HG02884 (cell line): Measurements from ENCODE around the gene FBH1.
A peak's percentile ranks its signal among the peaks of the same experiment; 100 is the strongest.
"Not testable (repeated sequence)": the region's sequence is repeated elsewhere in the genome, so short reads cannot be mapped to it uniquely, and the experiment has no call there.

ENCODE experiments used
- ATAC-seq: cut with Tn5 transposase; IDR thresholded peaks from one replicate; pipeline ENCODE4 v1.9.1; 2021; ENCODE audit warnings: mild to moderate bottlenecking, moderate library complexity; ENCODE audit not compliant: unreplicated experiment

Gene FBH1

GRCh38 chr10:5902511-5903274 is 12.7 kb downstream of the FBH1 start:
- ATAC-seq, result no peak

- ATAC-seq, result no peak
Observed at GRCh38 chr10:5903563-5903962, 13.5 kb downstream of the FBH1 start.

- peak; percentile 96 for ATAC-seq
Observed at GRCh38 chr10:5904227-5904626, 14.2 kb downstream of the FBH1 start.

GRCh38 chr10:5905854-5906507 is 15.9 kb downstream of the FBH1 start:
- ATAC-seq, result no peak

GRCh38 chr10:5906651-5907050 is 16.6 kb downstream of the FBH1 start:
- no peak for ATAC-seq

GRCh38 chr10:5908676-5909075 is 18.6 kb downstream of the FBH1 start:
- ATAC-seq, result not testable (repeated sequence)

GRCh38 chr10:5910323-5911100 is 20.5 kb downstream of the FBH1 start:
- no peak for ATAC-seq

GRCh38 chr10:5911670-5912069 is 21.6 kb downstream of the FBH1 start:
- no peak for ATAC-seq

- ATAC-seq, result no peak
Observed at GRCh38 chr10:5913736-5914135, 23.7 kb downstream of the FBH1 start.

GRCh38 chr10:5915451-5915850 is 25.4 kb downstream of the FBH1 start:
- ATAC-seq, result no peak

- no peak for ATAC-seq
Observed at GRCh38 chr10:5917305-5917704, 27.3 kb downstream of the FBH1 start.

GRCh38 chr10:5918763-5919162 is 28.7 kb downstream of the FBH1 start:
- no peak for ATAC-seq

GRCh38 chr10:5919568-5919967 is 29.5 kb downstream of the FBH1 start:
- ATAC-seq, result no peak

GRCh38 chr10:5921746-5922145 is 31.7 kb downstream of the FBH1 start:
- no peak for ATAC-seq

GRCh38 chr10:5924889-5925288 is 34.8 kb downstream of the FBH1 start:
- ATAC-seq, result no peak

GRCh38 chr10:5927306-5927705 is 37.3 kb downstream of the FBH1 start:
- ATAC-seq, result no peak

GRCh38 chr10:5929442-5929841 is 39.4 kb downstream of the FBH1 start:
- no peak for ATAC-seq

- no peak for ATAC-seq
Observed at GRCh38 chr10:5930272-5930671, 40.2 kb downstream of the FBH1 start.

GRCh38 chr10:5932345-5932744 is 42.3 kb downstream of the FBH1 start:
- no peak for ATAC-seq

- no peak for ATAC-seq
Observed at GRCh38 chr10:5933909-5934546, 44.0 kb downstream of the FBH1 start.

GRCh38 chr10:5935628-5936027 is 45.6 kb downstream of the FBH1 start:
- no peak for ATAC-seq
